Spinal cord (tissue), 10 donors: ENCODE data around the gene SEPTIN1. TPM values are rescaled to one million over a fixed set of nuclear protein-coding genes. Genes with fewer than 3 reads are reported as not detected.
A peak's percentile ranks its signal among the peaks of the same experiment; 100 is the strongest.

ENCODE experiments used
- DNase-seq, 6 donors: peaks; one replicate each; pipeline versions ENCODE4 v3.0.0 to v3.0.0-alpha.2; 2013 to 2015; ENCODE audit warnings: low spot score in 6 of 6, low read depth in 4 of 6
- H3K27ac ChIP-seq: one replicate; pipeline ENCODE4 v1.5.1; 2013; ENCODE audit warnings: low read depth, low read length, control low read depth
- H3K27me3 ChIP-seq: one replicate; pipeline ENCODE4 v1.6.1; 2013; ENCODE audit warnings: low read length; ENCODE audit not compliant: control insufficient read depth, insufficient read depth
- H3K36me3 ChIP-seq: one replicate; pipeline ENCODE4 v1.6.1; 2013; ENCODE audit warnings: low read length; ENCODE audit not compliant: control insufficient read depth, insufficient read depth
- H3K4me1 ChIP-seq: one replicate; pipeline ENCODE4 v1.6.1; 2013; ENCODE audit warnings: low read length; ENCODE audit not compliant: control insufficient read depth, insufficient read depth
- H3K4me3 ChIP-seq: one replicate; pipeline ENCODE4 v1.5.1; 2013; ENCODE audit warnings: low read depth, low read length, control low read depth
- H3K9me3 ChIP-seq: one replicate; pipeline ENCODE4 v1.6.1; 2013; ENCODE audit warnings: low read length; ENCODE audit not compliant: control insufficient read depth, insufficient read depth
- WGBS: methylation state at CpG from one replicate; pipeline ENCODE4 v1.1.5; 2013; ENCODE audit warnings: missing lambda C conversion rate; ENCODE audit not compliant: insufficient coverage; 5-methylcytosine and 5-hydroxymethylcytosine counted together
- polyA plus RNA-seq, 2 donors: library from polyadenylated mRNA; unstranded; fragments of 120-200 nt; gene quantifications; one replicate each; pipeline ENCODE4 v1.2.1, GENCODE V29; 2013; ENCODE audit not compliant: insufficient read length in 2 of 2
- total RNA-seq, 2 donors: library from RNA; depleted of rRNA in 1 of 2; stranded (reverse); fragments of 120-200 nt in 1 of 2; fragments of >200 nt in 1 of 2; gene quantifications; one replicate each; pipeline versions ENCODE4 v1.2.3 to v1.2.4, GENCODE V29; 2013 to 2014
- donor health status: healthy.

The SEPTIN1 gene
- total and polyA plus RNA-seq, 4 donors, result 0.10 to 5.9 (median 2.7) TPM

DNA sequence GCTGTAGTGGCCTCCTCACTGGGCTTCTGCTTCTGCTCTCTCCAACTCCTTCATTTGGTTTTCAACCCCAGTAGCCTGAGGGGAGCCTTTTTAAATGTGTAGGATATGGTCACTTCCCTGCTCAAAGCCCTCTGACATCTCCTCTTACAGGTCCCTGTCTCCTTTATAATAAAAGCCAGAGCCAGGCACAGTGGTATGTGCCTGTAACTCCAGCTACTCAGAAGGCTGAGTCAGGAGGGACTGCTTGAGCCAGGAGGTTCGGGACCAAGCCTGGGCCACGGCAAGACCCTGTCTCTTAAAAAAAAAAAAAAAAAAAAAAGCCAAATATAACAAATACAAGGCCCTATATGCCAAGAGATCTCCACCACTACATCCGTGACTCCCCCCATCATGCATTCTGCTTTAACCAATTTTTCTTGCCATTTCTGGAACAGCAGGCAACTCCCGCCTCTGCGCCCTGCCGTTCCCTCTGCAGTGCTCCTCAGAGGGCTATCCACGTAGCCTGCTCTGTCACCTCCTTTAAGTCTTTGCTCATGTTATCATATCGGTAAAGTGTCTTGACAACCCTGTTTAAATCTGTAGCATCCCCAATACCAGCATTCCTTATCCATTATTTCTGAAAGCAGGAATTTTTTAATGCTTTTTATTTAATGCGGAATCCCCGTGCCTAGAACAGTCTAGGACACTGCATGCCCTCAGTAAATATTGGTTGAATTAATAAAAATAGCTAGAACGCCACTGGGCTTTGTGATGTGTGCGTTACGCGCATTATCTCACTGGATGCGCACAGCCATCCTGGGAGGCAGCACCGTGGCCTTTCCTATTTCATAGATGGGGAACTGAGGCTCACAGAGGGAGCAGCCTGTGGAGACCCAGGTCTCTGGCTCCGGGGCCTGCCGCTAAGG lies 34.5 kb upstream of the SEPTIN1 start:
- no peaks in the 10 kb centered on the region for H3K27me3 ChIP-seq
- peaks cover 21% of the 10 kb centered on the region for H3K36me3 ChIP-seq
- no peaks in the 10 kb centered on the region for H3K9me3 ChIP-seq
- H3K4me3 ChIP-seq, result peak overlapping the region; percentile 45
- peak in 1 of 6 donors; percentile 78 for DNase-seq
- H3K4me1 ChIP-seq, result peaks cover 19% of the 10 kb centered on the region
- WGBS, result 44% methylated on average over 15 of the region's 18 CpGs
- H3K27ac ChIP-seq, result no peak overlapping the region

DNA sequence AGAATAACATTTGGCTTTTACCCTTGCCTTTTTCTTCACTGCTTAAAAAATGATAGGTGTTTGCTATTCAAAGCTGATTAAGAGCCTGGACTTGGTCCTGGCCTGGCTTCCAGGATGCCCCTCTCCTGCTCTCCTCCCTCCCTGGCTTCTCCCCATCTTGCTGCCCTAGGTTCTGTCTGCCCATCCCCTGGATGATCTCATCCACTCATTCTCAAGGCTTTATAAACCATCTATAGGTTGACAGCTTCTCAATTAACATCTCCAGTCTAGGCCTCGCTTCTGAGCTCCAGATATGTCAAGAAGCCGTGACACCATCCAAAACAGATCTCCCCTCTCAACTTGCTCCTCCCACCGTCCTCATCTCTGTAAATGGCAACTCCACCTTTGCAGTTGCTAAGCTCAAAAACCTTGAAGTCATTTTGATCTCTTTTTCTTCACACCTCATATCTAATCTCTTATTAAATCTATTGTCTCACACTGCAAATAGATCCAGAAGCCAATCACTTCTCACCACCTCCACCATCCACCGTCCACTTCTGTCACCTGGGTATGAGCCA lies 33.8 kb upstream of the SEPTIN1 start:
- Histone ChIP-seq H3K27ac (no peak overlapping the region), H3K4me3 (no peak overlapping the region), H3K27me3 (no peaks in the 10 kb centered on the region), H3K9me3 (no peaks in the 10 kb centered on the region), H3K36me3 (peaks cover 28% of the 10 kb centered on the region), H3K4me1 (peaks cover 19% of the 10 kb centered on the region)
- WGBS, result 87% methylated on average over 4 of the region's 4 CpGs
- no peak for DNase-seq

DNA sequence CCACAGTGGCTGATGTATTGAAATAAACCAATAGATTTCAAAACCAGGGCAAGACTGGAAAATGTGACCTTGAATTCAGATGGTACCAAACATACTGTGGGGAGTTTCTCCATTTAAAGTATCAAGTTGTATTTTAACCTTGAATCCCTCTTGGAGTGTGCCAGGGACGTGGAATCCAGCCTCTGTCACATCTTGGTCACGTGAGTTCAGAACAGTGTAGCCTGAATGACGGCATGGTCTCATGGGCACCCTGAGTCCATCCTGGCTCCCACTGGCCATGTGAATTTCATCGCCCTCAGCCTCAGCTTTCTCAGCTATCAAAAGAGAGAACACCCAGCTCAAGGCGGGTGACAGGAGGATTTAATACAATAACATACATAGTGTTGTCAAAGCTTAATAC lies 31.8 kb upstream of the SEPTIN1 start:
- Histone ChIP-seq H3K4me3 (no peak overlapping the region), H3K27me3 (no peaks in the 10 kb centered on the region), H3K27ac (no peak overlapping the region), H3K36me3 (peaks cover 26% of the 10 kb centered on the region), H3K4me1 (peaks cover 25% of the 10 kb centered on the region), H3K9me3 (no peaks in the 10 kb centered on the region)
- no peak for DNase-seq
- WGBS, result 90% methylated on average over 3 of the region's 5 CpGs

GRCh38 chr16:30413112-30413806 lies 30.9 kb upstream of the SEPTIN1 start:
- Histone ChIP-seq H3K27ac (no peak overlapping the region), H3K27me3 (no peaks in the 10 kb centered on the region), H3K4me1 (peaks cover 26% of the 10 kb centered on the region), H3K9me3 (no peaks in the 10 kb centered on the region), H3K4me3 (no peak overlapping the region), H3K36me3 (peaks cover 26% of the 10 kb centered on the region)
- DNase-seq, result no peak
- WGBS, result 96% methylated on average over 5 of the region's 6 CpGs

DNA sequence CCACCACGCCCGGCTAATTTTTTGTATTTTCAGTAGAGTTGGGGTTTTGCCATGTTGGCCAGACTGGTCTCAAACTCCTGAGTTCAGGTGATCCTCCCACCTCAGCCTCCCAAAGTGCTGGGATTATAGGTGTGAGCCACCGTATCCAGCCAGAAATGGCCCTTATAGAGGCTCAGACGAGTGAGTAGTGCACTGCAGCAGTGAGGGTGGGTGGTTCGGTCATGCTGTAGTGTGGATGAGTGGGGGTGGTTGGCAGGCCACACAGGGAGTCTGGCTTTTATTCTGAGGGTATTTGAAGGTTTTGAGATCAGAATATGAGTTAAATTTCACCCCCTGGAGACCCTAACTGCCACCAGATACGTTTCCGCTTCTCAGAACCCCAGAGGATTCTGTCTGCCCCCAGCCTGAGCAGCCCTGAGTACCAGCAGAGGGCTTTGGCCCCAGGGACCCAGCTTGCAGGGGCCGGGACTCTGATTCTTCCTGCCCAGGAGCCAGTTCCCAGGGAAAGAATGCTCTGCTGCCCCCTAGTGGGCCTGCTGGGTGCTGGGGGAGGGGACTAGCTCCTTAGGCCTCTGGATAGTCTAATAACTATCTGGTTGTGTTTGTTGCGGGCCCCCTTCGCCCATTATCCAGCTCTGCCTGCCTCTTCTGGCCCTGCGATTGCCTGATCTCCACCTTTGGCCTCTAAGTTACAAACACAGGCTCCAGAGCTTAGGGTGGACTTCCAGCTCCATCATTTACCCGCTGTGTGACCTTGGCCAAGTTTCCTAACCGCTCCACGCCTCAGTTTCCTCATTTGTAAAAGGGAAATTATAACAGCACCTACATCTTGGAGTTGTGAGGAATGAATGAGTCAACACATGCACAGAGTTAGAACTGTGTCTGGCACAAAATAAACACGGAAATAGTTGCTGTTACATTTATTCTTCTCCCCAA lies 27.0 kb upstream of the SEPTIN1 start:
- WGBS, result 28% methylated on average over 8 of the region's 15 CpGs
- Histone ChIP-seq H3K27ac (peak overlapping the region; percentile 1), H3K4me3 (no peak overlapping the region)

DNA sequence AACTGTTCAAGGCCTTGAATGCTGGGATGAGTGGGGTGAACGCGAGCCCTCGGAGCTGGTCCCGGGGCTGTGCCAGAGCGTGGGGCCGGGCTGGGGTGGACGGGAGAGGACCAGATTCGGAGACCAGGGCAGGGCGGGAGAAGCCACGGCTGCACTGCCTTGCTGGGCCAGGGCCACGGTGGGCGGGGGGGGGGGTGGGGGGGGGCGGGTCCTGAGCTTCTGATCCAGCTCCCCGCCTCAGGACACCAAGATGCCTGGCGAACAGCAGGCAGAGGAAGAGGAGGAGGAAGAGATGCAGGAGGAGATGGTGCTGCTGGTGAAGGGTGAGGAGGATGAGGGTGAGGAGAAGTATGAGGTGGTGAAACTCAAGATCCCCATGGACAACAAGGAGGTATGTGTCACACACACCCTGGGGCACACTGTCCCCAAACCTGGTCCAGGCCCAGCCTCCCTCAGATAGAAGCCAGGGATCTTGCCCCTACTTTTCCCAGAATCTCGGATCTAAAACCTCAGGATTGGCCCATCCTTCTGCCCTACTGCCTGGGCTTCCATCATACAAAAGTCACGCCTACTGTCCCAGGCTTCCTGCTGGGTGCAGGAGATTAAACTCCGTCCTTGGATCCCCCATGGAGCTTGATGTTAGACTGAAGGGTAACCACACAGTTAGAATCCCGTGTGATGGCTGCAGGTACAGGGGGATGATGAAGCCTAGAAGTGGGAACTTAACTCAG lies 25.6 kb upstream of the SEPTIN1 start:
- H3K36me3 ChIP-seq, result peaks cover 16% of the 10 kb centered on the region
- no peaks in the 10 kb centered on the region for H3K27me3 ChIP-seq
- H3K4me1 ChIP-seq, result peaks cover 19% of the 10 kb centered on the region
- no peak for DNase-seq
- WGBS, result 23% methylated on average over 6 of the region's 19 CpGs
- H3K4me3 ChIP-seq, result peak overlapping the region; percentile 84
- no peaks in the 10 kb centered on the region for H3K9me3 ChIP-seq
- H3K27ac ChIP-seq, result peak overlapping the region; percentile 91

More for the DNA sequence above, 27.0 kb upstream of the SEPTIN1 start:
- Histone ChIP-seq H3K9me3 (no peaks in the 10 kb centered on the region), H3K36me3 (peaks cover 21% of the 10 kb centered on the region), H3K27me3 (no peaks in the 10 kb centered on the region), H3K4me1 (peaks cover 19% of the 10 kb centered on the region)
- DNase-seq, result peak in 4 of 6 donors; percentile 68 to 95 (median 87)

GRCh38 chr16:30407102-30407803 lies 24.9 kb upstream of the SEPTIN1 start, which contains the start of gene ZNF771:
ZNF771 (plus strand) TSS chr16:30407606; CDS start chr16:30408054, 448 bp downstream.
- H3K4me1 ChIP-seq, result peaks cover 19% of the 10 kb centered on the region
- no peaks in the 10 kb centered on the region for H3K27me3 ChIP-seq
- peak within 1 kb of the TSS; percentile 91 for H3K27ac ChIP-seq
- H3K36me3 ChIP-seq, result peaks cover 12% of the 10 kb centered on the region
- peak in 5 of 6 donors; percentile 81 to 97 (median 91) for DNase-seq
- under 1% methylated on average over 65 of the region's 65 CpGs for WGBS
- no peaks in the 10 kb centered on the region for H3K9me3 ChIP-seq
- H3K4me3 ChIP-seq, result peak within 1 kb of the TSS; percentile 84

DNA sequence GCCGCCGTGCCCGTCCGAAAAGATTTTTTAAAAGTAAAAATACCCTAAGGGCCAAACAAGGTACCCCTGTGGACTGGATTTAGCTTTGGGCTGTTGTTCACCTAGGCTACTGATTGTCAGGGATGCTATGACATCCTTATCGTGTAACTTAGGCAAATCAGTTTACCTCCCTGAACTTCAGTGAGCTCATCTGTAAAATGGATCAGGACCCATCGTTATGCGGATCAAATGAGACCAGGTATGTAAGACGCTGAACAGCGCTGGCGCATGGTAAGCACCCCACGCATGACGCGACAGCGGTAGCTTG lies 24.4 kb upstream of the SEPTIN1 start:
- peak overlapping the region; percentile 84 for H3K4me3 ChIP-seq
- H3K4me1 ChIP-seq, result peaks cover 19% of the 10 kb centered on the region
- DNase-seq, result no peak
- no peaks in the 10 kb centered on the region for H3K27me3 ChIP-seq
- 9% methylated on average over 10 of the region's 14 CpGs for WGBS
- H3K36me3 ChIP-seq, result peaks cover 9% of the 10 kb centered on the region
- peak overlapping the region; percentile 91 for H3K27ac ChIP-seq
- no peaks in the 10 kb centered on the region for H3K9me3 ChIP-seq
